Body of pancreas (tissue), 4 donors: Measurements from ENCODE around the gene TTC13.

Experiments
- POLR2A ChIP-seq, 3 donors: fragments of 450-650 bp; IDR thresholded peaks; one replicate each; pipeline ENCODE4 v1.6.1; 2016; ENCODE audit warnings: antibody characterized with exemption in 3 of 3, mild to moderate bottlenecking in 2 of 3
- TF ChIP-seq, protein P1 (sequence below), 7 experiments: fragments of 450-650 bp in 4 of 7; fragments of 200-600 bp in 3 of 7; sonication (generic) in 3 of 7; IDR thresholded peaks; one replicate each; pipeline ENCODE4 v1.5.1; 2016 to 2019; ENCODE audit warnings: antibody characterized with exemption in 7 of 7

GRCh38 chr1:230939806-230940489 lies 38.7 kb downstream of the TTC13 start:
- TF ChIP-seq, protein P1, sequence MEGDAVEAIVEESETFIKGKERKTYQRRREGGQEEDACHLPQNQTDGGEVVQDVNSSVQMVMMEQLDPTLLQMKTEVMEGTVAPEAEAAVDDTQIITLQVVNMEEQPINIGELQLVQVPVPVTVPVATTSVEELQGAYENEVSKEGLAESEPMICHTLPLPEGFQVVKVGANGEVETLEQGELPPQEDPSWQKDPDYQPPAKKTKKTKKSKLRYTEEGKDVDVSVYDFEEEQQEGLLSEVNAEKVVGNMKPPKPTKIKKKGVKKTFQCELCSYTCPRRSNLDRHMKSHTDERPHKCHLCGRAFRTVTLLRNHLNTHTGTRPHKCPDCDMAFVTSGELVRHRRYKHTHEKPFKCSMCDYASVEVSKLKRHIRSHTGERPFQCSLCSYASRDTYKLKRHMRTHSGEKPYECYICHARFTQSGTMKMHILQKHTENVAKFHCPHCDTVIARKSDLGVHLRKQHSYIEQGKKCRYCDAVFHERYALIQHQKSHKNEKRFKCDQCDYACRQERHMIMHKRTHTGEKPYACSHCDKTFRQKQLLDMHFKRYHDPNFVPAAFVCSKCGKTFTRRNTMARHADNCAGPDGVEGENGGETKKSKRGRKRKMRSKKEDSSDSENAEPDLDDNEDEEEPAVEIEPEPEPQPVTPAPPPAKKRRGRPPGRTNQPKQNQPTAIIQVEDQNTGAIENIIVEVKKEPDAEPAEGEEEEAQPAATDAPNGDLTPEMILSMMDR (IDR thresholded peaks at IDR 0.05): no peak
- no peak for TF ChIP-seq POLR2A (IDR thresholded peaks at IDR 0.05)
